Neuronal stem cell (in vitro differentiated cells): ENCODE measurements around the gene GLI3.

ENCODE experiments used
- DNase-seq: peaks from one replicate; pipeline ENCODE4 v3.0.0-alpha.2; 2013; ENCODE audit warnings: low spot score
- H2AFZ ChIP-seq: one replicate; pipeline ENCODE4 v1.6.1; 2013; ENCODE audit warnings: mild to moderate bottlenecking, low read length, inconsistent platforms
- H2AK5ac ChIP-seq: 2 replicates; pipeline ENCODE4 v1.6.1; 2013; ENCODE audit warnings: low read depth, mild to moderate bottlenecking, inconsistent platforms, low read length, moderate library complexity, mixed read lengths
- H2BK120ac ChIP-seq: 2 replicates; pipeline ENCODE4 v1.6.1; 2013; ENCODE audit warnings: low read depth, mild to moderate bottlenecking, inconsistent platforms, low read length, moderate library complexity, mixed read lengths
- H2BK12ac ChIP-seq: one replicate; pipeline ENCODE4 v1.6.1; 2013; ENCODE audit warnings: low read length, inconsistent platforms
- H2BK15ac ChIP-seq: 2 replicates; pipeline ENCODE4 v1.6.1; 2013; ENCODE audit warnings: mild to moderate bottlenecking, low read length, inconsistent platforms, mixed read lengths
- H2BK5ac ChIP-seq: one replicate; pipeline ENCODE4 v1.6.1; 2013; ENCODE audit warnings: inconsistent platforms, mild to moderate bottlenecking, low read length, moderate library complexity
- H3K14ac ChIP-seq: one replicate; pipeline ENCODE4 v1.6.1; 2013; ENCODE audit warnings: low read length, inconsistent platforms
- H3K18ac ChIP-seq: 2 replicates; pipeline ENCODE4 v1.6.1; 2013; ENCODE audit warnings: low read length, inconsistent platforms
- H3K23ac ChIP-seq: 2 replicates; pipeline ENCODE4 v1.6.1; 2013; ENCODE audit warnings: low read depth, mild to moderate bottlenecking, mixed read lengths, low read length, inconsistent platforms; ENCODE audit not compliant: poor library complexity
- H3K27ac ChIP-seq: replicated peaks from 3 replicates; pipeline ENCODE4 v1.5.1; 2013; ENCODE audit warnings: low read length, inconsistent platforms
- H3K27me3 ChIP-seq, 3 experiments: 2 replicates each; pipeline ENCODE4 v1.6.1; 2013; ENCODE audit warnings: low read length in 3 of 3, mild to moderate bottlenecking in 2 of 3, inconsistent platforms in 1 of 3, low read depth in 1 of 3, mixed read lengths in 1 of 3, moderate library complexity in 1 of 3; ENCODE audit not compliant: control insufficient read depth in 3 of 3, insufficient read depth in 3 of 3
- H3K36me3 ChIP-seq, 2 donors: replicated peaks in 1 of 2; 2 replicates each; pipeline ENCODE4 v1.6.1; 2013; ENCODE audit warnings: low read length in 2 of 2; ENCODE audit not compliant: control insufficient read depth in 2 of 2, insufficient read depth in 2 of 2
- H3K4ac ChIP-seq: 2 replicates; pipeline ENCODE4 v1.6.1; 2013; ENCODE audit warnings: inconsistent platforms, mild to moderate bottlenecking, low read length, moderate library complexity
- H3K4me1 ChIP-seq, 2 donors: 1 replicate in 1 of 2; 2 replicates in 1 of 2; pipeline ENCODE4 v1.6.1; 2013; ENCODE audit warnings: low read length in 2 of 2, low read depth in 1 of 2; ENCODE audit not compliant: control insufficient read depth in 2 of 2, insufficient read depth in 1 of 2
- H3K4me2 ChIP-seq: one replicate; pipeline ENCODE4 v1.6.1; 2013; ENCODE audit warnings: mild to moderate bottlenecking, low read length, inconsistent platforms; ENCODE audit not compliant: insufficient read depth, poor library complexity, severe bottlenecking
- H3K4me3 ChIP-seq, 2 donors: 2 replicates each; pipeline ENCODE4 v1.5.1; 2013; ENCODE audit warnings: low read length in 2 of 2, mild to moderate bottlenecking in 2 of 2, inconsistent platforms in 1 of 2, moderate library complexity in 1 of 2
- H3K79me1 ChIP-seq: one replicate; pipeline ENCODE4 v1.6.1; 2013; ENCODE audit warnings: low read depth, mild to moderate bottlenecking, inconsistent platforms, low read length, moderate library complexity
- H3K9ac ChIP-seq: one replicate; pipeline ENCODE4 v1.6.1; 2013; ENCODE audit warnings: mild to moderate bottlenecking, low read depth, low read length, inconsistent platforms; ENCODE audit not compliant: poor library complexity
- H3K9me3 ChIP-seq, 2 donors: replicated peaks in 1 of 2; 2 replicates each; pipeline versions ENCODE3 to v1.6.1; 2013; ENCODE audit warnings: low read length in 2 of 2, mild to moderate bottlenecking in 2 of 2, inconsistent platforms in 1 of 2, low read depth in 1 of 2, mixed read lengths in 1 of 2, moderate library complexity in 1 of 2; ENCODE audit not compliant: control insufficient read depth in 2 of 2, insufficient read depth in 1 of 2
- H4K8ac ChIP-seq: one replicate; pipeline ENCODE4 v1.6.1; 2013; ENCODE audit warnings: low read depth, mild to moderate bottlenecking, inconsistent platforms, low read length, moderate library complexity
- H4K91ac ChIP-seq: one replicate; pipeline ENCODE4 v1.6.1; 2013; ENCODE audit warnings: low read length, low read depth, mild to moderate bottlenecking, inconsistent platforms; ENCODE audit not compliant: poor library complexity
- WGBS, 2 donors: extraction: QIAGEN DNeasy Blood & Tissue Kit; methylation state at CpG; one replicate each; pipeline ENCODE4 v1.1.7; 2013; ENCODE audit warnings: missing lambda C conversion rate in 2 of 2, mixed read lengths in 1 of 2; ENCODE audit not compliant: insufficient read length in 2 of 2, insufficient replicate concordance in 1 of 2; ENCODE audit errors: extremely low coverage in 2 of 2; 5-methylcytosine and 5-hydroxymethylcytosine counted together

GLI3 gene

DNA sequence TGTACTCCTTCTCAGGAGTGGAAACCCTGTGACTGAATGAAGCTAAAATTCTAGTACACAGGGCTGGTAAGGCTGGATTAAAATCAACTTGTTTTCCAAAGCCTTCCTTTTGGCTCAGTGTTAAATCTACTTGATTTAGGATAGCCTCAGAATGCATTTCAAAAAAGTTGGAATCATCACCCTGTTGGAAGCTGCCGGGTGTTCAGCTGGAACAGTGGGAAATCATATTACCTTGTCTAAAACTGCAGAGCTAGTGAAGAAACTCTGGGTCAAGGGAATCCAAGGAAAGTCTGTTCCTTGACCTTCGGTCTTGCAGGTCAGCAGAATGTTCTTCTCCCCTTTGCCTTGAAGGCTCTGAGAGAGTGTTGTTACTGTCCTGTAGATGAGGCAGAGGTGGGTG lies 282.0 kb downstream of the GLI3 start:
- peaks cover 0 to 3% of the 10 kb centered on the region in 2 donors for H3K36me3 ChIP-seq
- no peak overlapping the region for H3K4me2 ChIP-seq
- no peak overlapping the region for H4K8ac ChIP-seq
- H2BK120ac ChIP-seq = no peak overlapping the region
- H3K23ac ChIP-seq = no peak overlapping the region
- no peak overlapping the region for H3K4me3 ChIP-seq
- H2BK5ac ChIP-seq = no peak overlapping the region
- H2AFZ ChIP-seq = no peak overlapping the region
- H2BK12ac ChIP-seq = no peak overlapping the region
- no peak overlapping the region for H3K4ac ChIP-seq
- no peaks in the 10 kb centered on the region for H3K27me3 ChIP-seq
- H3K27ac ChIP-seq = no peak overlapping the region
- H4K91ac ChIP-seq = no peak overlapping the region
- no peak overlapping the region for H3K9ac ChIP-seq
- no CpG with 5 or more reads among the region's 2 CpGs for WGBS, 2 donors
- H3K18ac ChIP-seq = no peak overlapping the region
- H3K4me1 ChIP-seq = peaks cover 5 to 12% of the 10 kb centered on the region in 2 donors
- no peak overlapping the region for H2BK15ac ChIP-seq
- no peak overlapping the region for H3K14ac ChIP-seq
- DNase-seq = no peak
- no peak overlapping the region for H2AK5ac ChIP-seq
- no peaks in the 10 kb centered on the region for H3K9me3 ChIP-seq
- H3K79me1 ChIP-seq = no peaks in the 10 kb centered on the region

DNA sequence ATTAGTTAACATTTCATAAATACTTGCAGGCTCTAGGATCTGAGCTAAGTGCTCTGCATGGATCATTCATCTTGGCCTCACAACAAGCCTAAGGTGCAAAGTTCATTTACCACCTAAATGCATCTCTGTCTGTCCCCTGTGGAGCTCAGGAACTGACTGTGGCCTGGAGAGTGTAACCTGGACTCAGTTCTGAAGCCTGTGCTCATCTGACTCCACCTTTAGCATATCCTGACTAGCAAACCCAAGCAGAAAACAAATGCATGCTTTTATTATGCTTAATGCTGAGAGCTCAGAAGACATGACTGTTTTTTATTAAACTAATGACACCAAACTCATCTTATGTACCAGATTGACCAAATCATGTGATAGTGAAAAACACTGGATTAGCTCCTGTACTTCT lies 288.5 kb downstream of the GLI3 start:
- Histone ChIP-seq H4K8ac (no peak overlapping the region), H3K27me3 (no peaks in the 10 kb centered on the region), H3K79me1 (no peaks in the 10 kb centered on the region), H3K4me3 (no peak overlapping the region), H3K9ac (no peak overlapping the region), H3K36me3 (no peaks in the 10 kb centered on the region), H3K4me1 (peaks cover 0 to 8% of the 10 kb centered on the region in 2 donors), H3K14ac (no peak overlapping the region), H2BK120ac (no peak overlapping the region), H3K4ac (no peak overlapping the region), H2BK5ac (no peak overlapping the region), H3K23ac (no peak overlapping the region), H3K9me3 (no peaks in the 10 kb centered on the region), H3K27ac (no peak overlapping the region), H2AFZ (no peak overlapping the region), H2BK12ac (no peak overlapping the region), H3K4me2 (no peak overlapping the region), H2BK15ac (no peak overlapping the region), H3K18ac (no peak overlapping the region), H2AK5ac (no peak overlapping the region), H4K91ac (no peak overlapping the region)
- DNase-seq = no peak

DNA sequence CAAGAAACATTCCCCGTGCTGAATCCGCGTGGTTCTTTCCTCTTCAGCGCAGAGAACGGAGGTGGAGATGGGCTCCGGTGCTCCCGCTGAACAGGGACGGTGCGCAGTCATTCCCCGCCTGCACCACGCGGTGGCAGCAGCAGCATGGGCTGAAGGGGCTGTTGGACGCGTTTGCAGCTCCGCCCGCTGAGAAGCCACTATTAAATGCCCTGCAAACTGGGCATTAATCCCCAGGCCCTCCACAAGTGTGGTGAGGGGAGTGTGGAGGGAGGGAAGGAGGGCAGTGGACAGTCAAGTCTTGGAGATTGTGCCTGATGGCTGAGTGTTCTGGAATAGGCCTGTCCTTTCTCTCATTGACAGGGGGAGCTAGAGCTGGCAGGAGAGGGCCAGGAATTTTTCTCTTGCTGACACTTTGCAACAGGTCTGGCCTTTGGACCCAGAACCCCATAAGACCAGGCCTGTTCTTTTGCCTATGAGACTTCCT lies 293.9 kb downstream of the GLI3 start:
- Histone ChIP-seq H2AK5ac (no peak overlapping the region), H2BK12ac (no peak overlapping the region), H3K14ac (no peak overlapping the region), H3K4me1 (peaks cover 0 to 2% of the 10 kb centered on the region in 2 donors), H2AFZ (peak overlapping the region; percentile 85), H2BK5ac (no peak overlapping the region), H3K79me1 (no peaks in the 10 kb centered on the region), H2BK15ac (no peak overlapping the region), H3K9me3 (no peaks in the 10 kb centered on the region), H3K27me3 (peaks cover 0 to 3% (median 0%) of the 10 kb centered on the region in 3 experiments), H4K8ac (no peak overlapping the region), H3K36me3 (no peaks in the 10 kb centered on the region), H4K91ac (no peak overlapping the region), H3K4me3 (no peak overlapping the region), H3K27ac (no peak overlapping the region), H3K4me2 (no peak overlapping the region), H3K9ac (no peak overlapping the region), H3K23ac (no peak overlapping the region), H3K18ac (no peak overlapping the region), H2BK120ac (no peak overlapping the region), H3K4ac (no peak overlapping the region)
- peak; percentile 75 for DNase-seq
- no CpG with 5 or more reads among the region's 16 CpGs for WGBS, 2 donors

DNA sequence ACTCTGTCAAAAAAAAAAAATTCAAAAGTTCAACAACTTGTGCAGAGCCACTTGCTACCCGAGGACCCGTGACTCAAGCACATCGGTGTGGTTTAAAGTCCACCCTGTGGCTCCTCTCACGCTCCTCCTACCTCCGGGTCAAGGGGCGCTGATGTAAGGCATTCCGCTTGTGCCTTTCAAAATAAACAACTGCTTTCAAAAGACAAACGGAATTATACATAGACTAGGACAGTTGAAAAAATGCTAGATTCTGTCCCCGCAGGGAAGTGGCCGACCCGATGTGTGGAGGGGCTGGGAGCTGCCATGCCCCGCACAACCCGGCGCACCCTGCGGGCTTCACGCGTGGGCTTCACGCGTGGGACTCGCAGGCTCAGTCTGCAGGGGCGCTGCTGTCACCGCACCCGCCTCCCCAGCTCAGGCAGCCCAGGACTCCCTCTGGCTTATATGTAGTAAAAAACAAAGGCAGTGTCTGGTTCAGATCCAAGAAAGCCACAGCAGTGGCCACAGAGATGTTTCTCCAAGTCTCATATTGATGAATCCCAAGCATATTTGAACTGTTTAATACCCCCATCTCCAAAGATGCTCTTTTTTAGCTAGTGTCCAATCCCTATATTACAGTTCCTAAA lies 294.4 kb downstream of the GLI3 start:
- Histone ChIP-seq H4K8ac (peak overlapping the region; percentile 66), H3K9me3 (no peaks in the 10 kb centered on the region), H3K4me1 (peaks cover 0 to 2% of the 10 kb centered on the region in 2 donors), H2BK15ac (no peak overlapping the region), H3K18ac (peak overlapping the region; percentile 54), H3K79me1 (no peaks in the 10 kb centered on the region), H3K4me3 (no peak overlapping the region), H2BK5ac (no peak overlapping the region), H3K23ac (no peak overlapping the region), H2AK5ac (no peak overlapping the region), H2AFZ (peak overlapping the region; percentile 85), H4K91ac (no peak overlapping the region), H3K36me3 (no peaks in the 10 kb centered on the region), H2BK12ac (no peak overlapping the region), H3K27ac (no peak overlapping the region), H3K14ac (no peak overlapping the region), H3K4ac (no peak overlapping the region), H3K4me2 (no peak overlapping the region), H3K27me3 (peaks cover 0 to 3% (median 0%) of the 10 kb centered on the region in 3 experiments), H2BK120ac (no peak overlapping the region), H3K9ac (no peak overlapping the region)
- whole genome bisulfite sequencing, 2 donors = no CpG with 5 or more reads among the region's 23 CpGs
- no peak for DNase-seq
